GM12872 (cell line): ENCODE measurements around the gene ASIC2.
A peak's percentile ranks its signal among the peaks of the same experiment; 100 is the strongest.

Experiments
- CTCF ChIP-seq: IDR thresholded peaks from 3 replicates; pipeline ENCODE4 v1.5.1; 2011; ENCODE audit warnings: low read depth, mild to moderate bottlenecking, low read length, moderate library complexity; ENCODE audit not compliant: insufficient read depth

Gene ASIC2

DNA sequence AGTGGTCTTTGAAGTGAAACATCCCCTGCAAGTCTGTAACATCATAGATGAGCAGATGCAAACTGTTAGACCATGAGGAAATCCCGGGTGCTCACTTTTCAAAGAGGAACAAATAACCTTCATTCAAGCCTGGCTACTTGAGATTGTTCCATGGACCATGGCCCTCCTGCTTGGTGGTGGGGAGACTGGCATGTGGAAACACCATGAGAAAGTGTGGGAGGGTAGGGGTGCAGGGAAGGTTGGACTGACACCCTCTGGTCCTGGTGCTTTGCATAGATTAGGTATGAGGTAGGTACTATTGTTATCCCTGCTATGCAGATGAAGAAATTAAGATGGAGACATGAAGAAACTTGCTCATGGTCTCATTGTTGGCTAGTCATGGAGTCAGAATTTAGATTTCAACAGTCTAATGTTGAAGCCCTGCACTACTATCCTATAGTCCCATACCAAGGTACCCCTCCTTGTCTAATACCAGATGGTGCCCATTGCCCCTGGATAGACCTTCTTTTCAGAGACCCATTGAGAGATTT, 242.4 kb downstream of the ASIC2 start:
- no peak for TF ChIP-seq CTCF

GRCh38 chr17:33049781-33050414, 243.2 kb downstream of the ASIC2 start:
- TF ChIP-seq CTCF: peak; percentile 99

DNA sequence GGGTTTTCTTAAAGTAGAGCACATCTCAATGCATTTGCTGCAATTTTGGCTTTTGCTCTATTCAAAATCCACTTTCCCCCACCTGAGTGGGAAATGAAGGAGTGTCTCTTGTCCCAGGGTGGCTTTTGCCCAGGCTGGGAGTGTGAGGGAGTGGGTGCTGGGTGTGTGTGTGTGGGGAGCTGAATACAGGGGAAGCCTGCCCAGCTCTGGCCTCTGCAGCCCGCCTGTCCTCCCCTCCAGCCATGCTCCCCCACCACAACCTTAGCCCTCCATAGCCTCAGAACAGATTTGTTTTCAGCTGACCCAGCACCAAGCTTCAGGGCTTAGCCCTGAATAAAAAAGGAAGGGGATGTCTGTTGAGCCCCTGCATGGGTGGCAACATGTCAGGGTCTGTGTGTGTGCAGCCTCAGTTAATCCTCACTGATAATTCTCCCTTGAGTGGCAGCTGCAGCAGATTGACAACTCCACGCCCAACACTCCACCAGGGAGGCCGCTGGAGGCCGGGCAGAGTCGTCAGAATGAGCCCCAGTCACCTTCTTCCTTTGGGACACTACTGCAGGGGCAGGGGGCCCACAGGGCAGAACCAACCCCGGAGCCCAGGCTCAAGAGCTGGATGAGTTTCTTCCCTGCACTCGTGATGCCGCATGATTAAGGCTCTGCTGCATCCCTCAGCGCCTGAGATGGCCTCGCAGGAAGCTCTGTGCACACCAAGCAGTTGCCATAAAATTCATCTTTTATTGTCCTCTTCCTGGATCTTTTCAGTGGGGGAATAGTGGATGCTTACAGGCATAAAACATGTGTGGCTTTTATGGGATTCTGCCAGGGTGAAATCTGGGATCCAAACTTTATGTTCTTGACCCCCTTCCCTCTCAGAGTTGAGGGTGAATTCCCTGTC, 246.5 kb downstream of the ASIC2 start:
- TF ChIP-seq CTCF: no peak

DNA sequence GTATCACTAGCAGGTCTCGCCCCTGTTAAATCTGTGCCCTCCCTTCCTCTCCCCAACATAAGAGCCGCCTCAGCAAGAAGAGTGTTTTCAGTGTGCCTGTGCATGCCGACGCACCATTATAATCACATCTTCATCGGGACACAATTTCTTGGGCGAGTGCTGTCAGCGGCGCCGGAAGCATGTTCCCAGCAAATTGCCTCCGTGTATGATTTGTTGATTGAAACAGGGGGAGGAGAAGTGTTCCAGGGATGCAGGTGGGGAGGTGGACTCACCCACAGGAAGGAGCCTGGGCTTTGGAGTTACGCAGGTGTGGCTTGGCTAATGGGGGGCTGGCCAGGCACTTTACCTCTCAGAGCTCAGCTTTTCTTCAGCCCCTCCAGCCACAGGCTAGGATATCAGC, 247.9 kb downstream of the ASIC2 start:
- no peak for TF ChIP-seq CTCF

GRCh38 chr17:33044771-33045170, 248.3 kb downstream of the ASIC2 start:
- no peak for TF ChIP-seq CTCF

- no peak for TF ChIP-seq CTCF
Measured at GRCh38 chr17:33040461-33040860, 252.6 kb downstream of the ASIC2 start.

DNA sequence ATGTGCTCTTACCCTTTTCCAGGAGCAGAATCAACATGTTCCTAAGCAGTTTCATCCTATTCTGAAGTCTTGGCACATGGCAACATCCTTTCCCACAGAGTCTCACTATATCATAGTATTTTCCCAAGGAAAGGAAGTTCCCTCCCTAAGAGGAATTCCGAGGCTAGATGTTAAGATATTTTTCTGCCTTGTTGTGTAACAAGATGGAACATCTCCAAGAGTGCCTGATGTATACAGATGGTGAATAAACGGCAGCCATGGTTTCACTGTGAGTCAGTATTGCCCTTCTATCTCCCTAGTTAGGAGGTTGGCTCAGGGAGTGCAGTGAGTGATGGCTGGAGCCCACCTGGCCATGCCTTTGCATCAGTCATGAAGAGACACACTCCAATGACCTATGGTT, 253.2 kb downstream of the ASIC2 start:
- TF ChIP-seq CTCF: no peak
